Bronchial epithelial cell (primary cell): Measurements from ENCODE around the gene PPP3CB. TPM values are rescaled to one million over a fixed set of nuclear protein-coding genes. Genes with fewer than 3 reads are reported as not detected.

Experiments
- DNase-seq: peaks from one replicate; pipeline ENCODE4 v3.0.0-alpha.2; 2010; ENCODE audit warnings: low read depth
- FAIRE-seq: peaks from 2 replicates; lab custom pipeline; 2011; peaks lifted over from hg19 to GRCh38; lab: Jason Lieb, UNC
- H3K27me3 ChIP-seq: 2 replicates; pipeline ENCODE4 v1.5.1; 2011; ENCODE audit warnings: low read length; ENCODE audit not compliant: control insufficient read depth, insufficient read depth
- H3K36me3 ChIP-seq: 2 replicates; pipeline ENCODE4 v1.5.1; 2011; ENCODE audit warnings: low read length; ENCODE audit not compliant: control insufficient read depth, insufficient read depth
- H3K4me3 ChIP-seq: 2 replicates; pipeline ENCODE4 v1.5.1; 2011; ENCODE audit warnings: mild to moderate bottlenecking, low read depth, low read length, control low read depth
- CTCF ChIP-seq: IDR thresholded peaks from 2 replicates; pipeline ENCODE4 v1.5.1; 2011; ENCODE audit warnings: mild to moderate bottlenecking, moderate library complexity, low read length, control low read depth, inconsistent platforms; ENCODE audit not compliant: insufficient read depth, severe bottlenecking
- total RNA-seq: library from RNA; depleted of rRNA; stranded (reverse); fragments of >200 nt; gene quantifications from 2 replicates; pipeline ENCODE4 v1.2.1, GENCODE V29; 2014

PPP3CB gene
- total RNA-seq, 1 donor from 2014 or later = 24.7 TPM

GRCh38 chr10:73529089-73529832 lies 33.4 kb upstream of the PPP3CB start:
- FAIRE-seq (no peak), DNase-seq (peak; percentile 67)
- peak; percentile 52 for TF ChIP-seq CTCF
- no peaks in the 10 kb centered on the region for H3K27me3 ChIP-seq
- no peak overlapping the region for H3K4me3 ChIP-seq
- no peaks in the 10 kb centered on the region for H3K36me3 ChIP-seq

- no peak for FAIRE-seq
These were observed 26.4 kb upstream of the PPP3CB start for GRCh38 chr10:73522263-73522662.

GRCh38 chr10:73519336-73519735 lies 23.5 kb upstream of the PPP3CB start:
- FAIRE-seq (no peak), DNase-seq (no peak)
- no peaks in the 10 kb centered on the region for H3K27me3 ChIP-seq
- H3K4me3 ChIP-seq = no peak overlapping the region
- no peak for TF ChIP-seq CTCF
- H3K36me3 ChIP-seq = peaks cover 2% of the 10 kb centered on the region

More at GRCh38 chr10:73522263-73522662, 26.4 kb upstream of the PPP3CB start:
- H3K27me3 ChIP-seq = no peaks in the 10 kb centered on the region
- no peak overlapping the region for H3K4me3 ChIP-seq
- H3K36me3 ChIP-seq = peaks cover 2% of the 10 kb centered on the region
- no peak for TF ChIP-seq CTCF
- no peak for DNase-seq

GRCh38 chr10:73517166-73517888 lies 21.5 kb upstream of the PPP3CB start:
- FAIRE-seq (peak; percentile 83), DNase-seq (peak; percentile 39)
- Histone ChIP-seq H3K27me3 (no peaks in the 10 kb centered on the region), H3K36me3 (peaks cover 2% of the 10 kb centered on the region), H3K4me3 (no peak overlapping the region)
- TF ChIP-seq CTCF = no peak

GRCh38 chr10:73512207-73512743 lies 16.5 kb upstream of the PPP3CB start:
- no peak for DNase-seq
- Histone ChIP-seq H3K4me3 (no peak overlapping the region), H3K27me3 (no peaks in the 10 kb centered on the region), H3K36me3 (no peaks in the 10 kb centered on the region)
- no peak for FAIRE-seq
- no peak for TF ChIP-seq CTCF
